PC-3 (cell line): ENCODE results near the gene PALD1. TPM values are rescaled to one million over a fixed set of nuclear protein-coding genes. Genes with fewer than 3 reads are reported as not detected.
"Not testable (repeated sequence)": the region's sequence is repeated elsewhere in the genome, so short reads cannot be mapped to it uniquely, and the experiment has no call there.

Experiments used
- ATAC-seq: fragments of 200-7000 bp; cut with Tn5 transposase; 2 replicates; pipeline ENCODE4 v1.9.1; 2020; ENCODE audit warnings: mild to moderate bottlenecking, moderate library complexity
- BruUV-seq: library from RNA; stranded (reverse); fragments of 400-500 nt; replicated peaks from 2 replicates; lab custom pipeline; 2021; lab: Mats Ljungman, UMichigan
- CTCF ChIA-PET: fragments of 300-600 bp; sonication (Branson Sonifier 250); formaldehyde crosslinking; loops from one replicate; lab custom pipeline; 2022; ENCODE audit warnings: antibody characterized with exemption; lab: Charles Lee
- POLR2A ChIA-PET: fragments of 300-600 bp; sonication (Branson Sonifier 250); formaldehyde crosslinking; loops from one replicate; lab custom pipeline; 2022; ENCODE audit warnings: antibody characterized with exemption; ENCODE audit not compliant: unreplicated experiment; lab: Charles Lee
- DNase-seq: peaks from one replicate; pipeline ENCODE4 v3.0.0-alpha.2; 2015
- H2AFZ ChIP-seq: fragments of 300-600 bp; sonication (generic); 2 replicates; pipeline ENCODE4 v1.6.0; 2016; ENCODE audit warnings: antibody characterized with exemption, low read length
- H3F3A ChIP-seq: fragments of 300-600 bp; sonication (generic); one replicate; pipeline ENCODE4 v1.6.0; 2017; ENCODE audit warnings: antibody characterized with exemption, low read length, control low read depth, mild to moderate bottlenecking; ENCODE audit not compliant: unreplicated experiment
- H3K27ac ChIP-seq: fragments of 300-600 bp; sonication (generic); 2 replicates; pipeline ENCODE4 v1.5.1; 2016; ENCODE audit warnings: mild to moderate bottlenecking, low read length
- H3K27me3 ChIP-seq: fragments of 300-600 bp; sonication (generic); 2 replicates; pipeline ENCODE4 v1.6.1; 2016; ENCODE audit warnings: low read length, mixed read lengths
- H3K36me3 ChIP-seq: fragments of 300-600 bp; sonication (generic); 2 replicates; pipeline ENCODE4 v1.6.1; 2016; ENCODE audit warnings: low read depth, mixed run types, low read length, mixed read lengths
- H3K4me1 ChIP-seq: fragments of 300-600 bp; sonication (generic); 2 replicates; pipeline ENCODE4 v1.5.1; 2016; ENCODE audit warnings: low read length; ENCODE audit not compliant: insufficient read depth
- H3K4me2 ChIP-seq: fragments of 300-600 bp; sonication (generic); 2 replicates; pipeline ENCODE4 v1.6.0; 2016; ENCODE audit warnings: low read length
- H3K4me3 ChIP-seq: fragments of 300-600 bp; sonication (generic); 2 replicates; pipeline ENCODE4 v1.5.1; 2016; ENCODE audit warnings: mild to moderate bottlenecking, low read length, mixed read lengths
- H3K79me2 ChIP-seq: fragments of 300-600 bp; sonication (generic); 2 replicates; pipeline ENCODE4 v1.6.1; 2017; ENCODE audit warnings: low read length, mixed read lengths
- H3K9ac ChIP-seq: fragments of 300-600 bp; sonication (generic); 2 replicates; pipeline ENCODE4 v1.6.0; 2016; ENCODE audit warnings: mild to moderate bottlenecking, low read length
- H3K9me2 ChIP-seq: fragments of 300-600 bp; sonication (generic); replicated peaks from 2 replicates; pipeline ENCODE4 v1.6.1; 2016; ENCODE audit warnings: mixed run types, low read length, mixed read lengths
- H3K9me3 ChIP-seq: fragments of 300-600 bp; sonication (generic); 2 replicates; pipeline ENCODE4 v1.6.1; 2016; ENCODE audit warnings: low read length, mixed read lengths
- H4K20me1 ChIP-seq: fragments of 300-600 bp; sonication (generic); 2 replicates; pipeline ENCODE4 v1.6.1; 2016; ENCODE audit warnings: low read length, mixed read lengths
- EZH2 ChIP-seq: fragments of 300-600 bp; sonication (generic); IDR thresholded peaks from one replicate; pipeline ENCODE4 v1.6.1; 2017; ENCODE audit warnings: antibody characterized with exemption, mild to moderate bottlenecking, low read length; ENCODE audit not compliant: unreplicated experiment
- EZH2phosphoT487 ChIP-seq: fragments of 300-600 bp; sonication (generic); IDR thresholded peaks from 2 replicates; pipeline ENCODE4 v1.6.1; 2018; ENCODE audit warnings: mild to moderate bottlenecking, antibody characterized with exemption, low read length, borderline replicate concordance
- intact Hi-C: fragments of 100-400 bp; cut with micrococcal nuclease; formaldehyde crosslinking; loops from 2 replicates; pipeline ENCODE4 v1.9.0; 2023
- total RNA-seq: library from RNA; depleted of rRNA; stranded (reverse); fragments of >200 nt; gene quantifications from 2 replicates; pipeline ENCODE4 v1.2.3, GENCODE V29; 2014
- TF ChIP-seq, protein P1 (sequence below): fragments of 300-600 bp; sonication (generic); conservative IDR thresholded peaks from 2 replicates; pipeline ENCODE4 v1.5.1; 2017; ENCODE audit warnings: antibody characterized with exemption, low read depth, mild to moderate bottlenecking, low read length

The PALD1 gene
- total RNA-seq, 1 experiment from 2014 or later, result 0.80 TPM

DNA sequence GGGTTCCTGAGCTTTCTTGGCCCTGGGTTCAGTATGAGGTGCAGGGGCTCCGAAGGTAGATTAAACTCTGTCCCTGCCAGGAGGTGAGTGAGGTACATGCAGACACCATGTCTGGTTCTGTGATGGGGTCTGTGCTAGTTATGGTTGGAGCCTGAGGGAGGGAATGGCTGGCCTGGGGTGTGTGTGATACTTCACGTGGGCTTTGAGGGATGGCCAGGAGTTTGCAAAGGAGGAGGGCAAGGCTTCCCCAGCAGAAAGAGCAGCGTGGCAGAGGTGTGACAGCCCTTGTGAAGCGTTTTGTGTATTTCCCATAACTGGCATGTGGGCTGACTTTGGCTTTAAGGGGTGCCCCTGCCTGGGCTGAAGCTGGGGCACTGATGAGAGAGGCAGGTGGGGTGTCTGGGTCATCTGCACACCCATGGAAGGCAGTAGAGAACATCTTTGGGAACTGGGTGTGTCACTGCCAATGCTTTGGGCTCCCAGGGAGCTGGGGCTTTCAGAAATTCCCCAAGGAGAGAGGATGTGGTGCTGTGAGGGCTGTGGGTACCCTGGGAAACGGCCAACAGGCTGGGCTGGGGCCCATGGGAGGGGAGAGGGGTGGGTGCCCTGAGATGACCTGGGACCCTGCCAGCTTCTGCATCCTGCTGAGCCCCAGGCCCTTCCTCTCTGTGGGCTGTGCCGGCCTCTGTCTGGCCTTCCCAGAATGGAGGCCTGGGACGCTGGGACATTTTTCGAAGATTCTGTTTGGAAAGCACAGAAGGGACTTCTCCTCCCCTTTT is 4.6 kb downstream of the PALD1 start:
- Histone ChIP-seq H3K27me3 (peaks cover 15% of the 10 kb centered on the region), H3K79me2 (no peaks in the 10 kb centered on the region), H3K36me3 (no peaks in the 10 kb centered on the region), H3K9me2 (no peaks in the 10 kb centered on the region), H3K9me3 (no peaks in the 10 kb centered on the region), H3K4me1 (peaks cover 3% of the 10 kb centered on the region), H2AFZ (no peak overlapping the region), H4K20me1 (no peaks in the 10 kb centered on the region), H3K9ac (no peak overlapping the region), H3K4me3 (no peak overlapping the region), H3K27ac (no peak overlapping the region), H3K4me2 (no peak overlapping the region), H3F3A (no peaks in the 10 kb centered on the region)
- no TSS peak for BruUV-seq
- no peak for DNase-seq
- ChIA-PET CTCF (no interaction called here), POLR2A (no interaction called here)
- ATAC-seq, result no peak
- TF ChIP-seq EZH2phosphoT487 (no peak), EZH2 (no peak)
- TF ChIP-seq, protein P1, sequence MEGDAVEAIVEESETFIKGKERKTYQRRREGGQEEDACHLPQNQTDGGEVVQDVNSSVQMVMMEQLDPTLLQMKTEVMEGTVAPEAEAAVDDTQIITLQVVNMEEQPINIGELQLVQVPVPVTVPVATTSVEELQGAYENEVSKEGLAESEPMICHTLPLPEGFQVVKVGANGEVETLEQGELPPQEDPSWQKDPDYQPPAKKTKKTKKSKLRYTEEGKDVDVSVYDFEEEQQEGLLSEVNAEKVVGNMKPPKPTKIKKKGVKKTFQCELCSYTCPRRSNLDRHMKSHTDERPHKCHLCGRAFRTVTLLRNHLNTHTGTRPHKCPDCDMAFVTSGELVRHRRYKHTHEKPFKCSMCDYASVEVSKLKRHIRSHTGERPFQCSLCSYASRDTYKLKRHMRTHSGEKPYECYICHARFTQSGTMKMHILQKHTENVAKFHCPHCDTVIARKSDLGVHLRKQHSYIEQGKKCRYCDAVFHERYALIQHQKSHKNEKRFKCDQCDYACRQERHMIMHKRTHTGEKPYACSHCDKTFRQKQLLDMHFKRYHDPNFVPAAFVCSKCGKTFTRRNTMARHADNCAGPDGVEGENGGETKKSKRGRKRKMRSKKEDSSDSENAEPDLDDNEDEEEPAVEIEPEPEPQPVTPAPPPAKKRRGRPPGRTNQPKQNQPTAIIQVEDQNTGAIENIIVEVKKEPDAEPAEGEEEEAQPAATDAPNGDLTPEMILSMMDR, result no peak
- intact Hi-C loops, result no loop called here

DNA sequence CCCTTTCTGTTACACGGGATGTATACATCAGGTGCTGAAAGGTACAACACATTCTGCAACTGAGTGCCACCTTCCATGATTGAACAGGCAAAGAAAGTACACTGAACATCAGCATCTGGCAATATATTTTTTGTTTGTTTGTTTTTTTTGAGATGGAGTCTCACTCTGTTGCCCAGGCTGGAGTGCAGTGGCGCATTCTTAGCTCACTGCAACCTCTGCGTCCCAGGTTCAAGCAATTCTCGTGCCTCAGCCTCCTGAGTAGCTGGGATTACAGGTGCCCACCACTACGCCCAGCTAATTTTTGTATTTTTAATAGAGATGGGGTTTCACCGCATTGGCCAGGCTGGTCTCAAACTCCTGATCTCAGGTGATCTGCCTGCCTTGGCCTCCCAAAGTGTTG is 5.3 kb downstream of the PALD1 start:
- H3K27ac ChIP-seq, H3F3A ChIP-seq, H3K79me2 ChIP-seq, H3K36me3 ChIP-seq, ATAC-seq, BruUV-seq, intact Hi-C loops, H3K4me3 ChIP-seq, H3K4me2 ChIP-seq, H3K9me3 ChIP-seq, CTCF ChIA-PET, H3K9ac ChIP-seq, POLR2A ChIA-PET, H2AFZ ChIP-seq, H3K4me1 ChIP-seq, H3K9me2 ChIP-seq, H4K20me1 ChIP-seq, H3K27me3 ChIP-seq, DNase-seq: not testable (repeated sequence)

DNA sequence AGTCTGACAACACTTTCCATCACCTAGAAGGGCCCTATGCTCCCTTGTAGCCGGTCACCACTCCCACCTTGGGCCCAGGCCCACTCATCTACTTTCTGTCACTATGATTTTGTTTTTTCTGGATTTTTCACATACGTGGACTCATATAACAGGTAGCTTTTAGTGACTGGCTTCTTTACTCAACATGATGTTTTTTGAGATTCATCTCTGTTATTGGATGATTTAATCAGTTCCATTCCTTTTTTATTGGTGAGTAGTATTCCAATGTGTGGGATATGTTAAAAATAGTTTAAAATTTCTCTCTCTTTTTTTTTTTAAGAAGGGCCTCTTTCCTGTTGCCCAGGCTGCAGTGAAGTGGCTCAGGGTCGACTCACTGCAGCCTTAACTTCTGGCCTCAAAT is 9.3 kb downstream of the PALD1 start:
- no peak overlapping the region for H3K9ac ChIP-seq
- no peaks in the 10 kb centered on the region for H3K36me3 ChIP-seq
- H3K27ac ChIP-seq, result no peak overlapping the region
- no peaks in the 10 kb centered on the region for H3K9me2 ChIP-seq
- no peaks in the 10 kb centered on the region for H3K9me3 ChIP-seq
- intact Hi-C loops, result no loop called here
- CTCF ChIA-PET, result no interaction called here
- BruUV-seq, result no TSS peak
- POLR2A ChIA-PET, result no interaction called here
- H3F3A ChIP-seq, result no peaks in the 10 kb centered on the region
- no peaks in the 10 kb centered on the region for H3K4me1 ChIP-seq
- H4K20me1 ChIP-seq, result no peaks in the 10 kb centered on the region
- no peak overlapping the region for H2AFZ ChIP-seq
- no peak overlapping the region for H3K4me3 ChIP-seq
- H3K4me2 ChIP-seq, result no peak overlapping the region
- H3K79me2 ChIP-seq, result no peaks in the 10 kb centered on the region
- H3K27me3 ChIP-seq, result no peaks in the 10 kb centered on the region
- TF ChIP-seq EZH2 (no peak), EZH2phosphoT487 (no peak)
- TF ChIP-seq, protein P1, result no peak
- ATAC-seq (no peak), DNase-seq (no peak)
